Stomach smooth muscle (tissue), 2 donors: ENCODE data around the gene LIAS.

Source experiments
- H3K27ac ChIP-seq: one replicate; pipeline ENCODE4 v1.7.0; 2013; ENCODE audit warnings: mild to moderate bottlenecking, low read length, inconsistent platforms
- H3K27me3 ChIP-seq, 2 donors: one replicate each; pipeline ENCODE4 v1.7.0; 2013; ENCODE audit warnings: low read length in 2 of 2; ENCODE audit not compliant: insufficient read depth in 2 of 2, control insufficient read depth in 1 of 2
- H3K36me3 ChIP-seq, 2 donors: one replicate each; pipeline ENCODE4 v1.7.0; 2013; ENCODE audit warnings: low read length in 2 of 2; ENCODE audit not compliant: control insufficient read depth in 2 of 2, insufficient read depth in 2 of 2
- H3K4me1 ChIP-seq: one replicate; pipeline ENCODE4 v1.7.0; 2013; ENCODE audit warnings: low read length; ENCODE audit not compliant: control insufficient read depth, insufficient read depth
- H3K4me3 ChIP-seq, 2 donors: one replicate each; pipeline ENCODE4 v1.7.0; 2013; ENCODE audit warnings: low read length in 2 of 2
- H3K9ac ChIP-seq, 2 donors: one replicate each; pipeline ENCODE4 v1.7.0; 2013; ENCODE audit warnings: low read length in 2 of 2, mild to moderate bottlenecking in 1 of 2
- H3K9me3 ChIP-seq, 2 donors: one replicate each; pipeline ENCODE4 v1.7.0; 2013; ENCODE audit warnings: low read length in 2 of 2; ENCODE audit not compliant: control insufficient read depth in 2 of 2
- donor health status: healthy.
- donor health status: Pancreatic carcinoma.

LIAS gene

GRCh38 chr4:39435659-39436563 lies 22.9 kb upstream of the LIAS start:
- no peak overlapping the region for H3K9ac ChIP-seq
- no peaks in the 10 kb centered on the region for H3K27me3 ChIP-seq
- no peak overlapping the region for H3K27ac ChIP-seq
- H3K9me3 ChIP-seq, result no peaks in the 10 kb centered on the region
- H3K4me3 ChIP-seq, result no peak overlapping the region
- H3K36me3 ChIP-seq, result no peaks in the 10 kb centered on the region
- H3K4me1 ChIP-seq, result peaks cover 3% of the 10 kb centered on the region

GRCh38 chr4:39441593-39441992 lies 17.3 kb upstream of the LIAS start:
- no peak overlapping the region for H3K27ac ChIP-seq
- no peaks in the 10 kb centered on the region for H3K27me3 ChIP-seq
- no peaks in the 10 kb centered on the region for H3K9me3 ChIP-seq
- no peaks in the 10 kb centered on the region for H3K36me3 ChIP-seq
- H3K9ac ChIP-seq, result no peak overlapping the region
- H3K4me1 ChIP-seq, result peaks cover 6% of the 10 kb centered on the region
- H3K4me3 ChIP-seq, result no peak overlapping the region

- Histone ChIP-seq H3K27ac (no peak overlapping the region), H3K27me3 (no peaks in the 10 kb centered on the region), H3K36me3 (no peaks in the 10 kb centered on the region), H3K4me3 (no peak overlapping the region), H3K4me1 (peaks cover 11% of the 10 kb centered on the region), H3K9ac (no peak overlapping the region), H3K9me3 (no peaks in the 10 kb centered on the region)
These were observed 15.9 kb upstream of the LIAS start for GRCh38 chr4:39442998-39443397.

DNA sequence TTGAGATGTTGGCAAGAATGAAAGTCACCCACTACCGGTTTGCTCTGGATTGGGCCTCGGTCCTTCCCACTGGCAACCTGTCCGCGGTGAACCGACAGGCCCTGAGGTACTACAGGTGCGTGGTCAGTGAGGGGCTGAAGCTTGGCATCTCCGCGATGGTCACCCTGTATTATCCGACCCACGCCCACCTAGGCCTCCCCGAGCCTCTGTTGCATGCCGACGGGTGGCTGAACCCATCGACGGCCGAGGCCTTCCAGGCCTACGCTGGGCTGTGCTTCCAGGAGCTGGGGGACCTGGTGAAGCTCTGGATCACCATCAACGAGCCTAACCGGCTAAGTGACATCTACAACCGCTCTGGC lies 12.4 kb upstream of the LIAS start:
- Histone ChIP-seq H3K4me3 (peak overlapping the region; percentile 57 to 77), H3K27ac (no peak overlapping the region), H3K9ac (no peak overlapping the region), H3K9me3 (no peaks in the 10 kb centered on the region), H3K27me3 (no peaks in the 10 kb centered on the region), H3K4me1 (peaks cover 11% of the 10 kb centered on the region), H3K36me3 (peaks cover under 1 to 4% of the 10 kb centered on the region in 2 donors)

- H3K4me1 ChIP-seq, result peaks cover 11% of the 10 kb centered on the region
- H3K27me3 ChIP-seq, result no peaks in the 10 kb centered on the region
- peak overlapping the region; percentile 57 to 77 for H3K4me3 ChIP-seq
- H3K27ac ChIP-seq, result no peak overlapping the region
- peak overlapping the region; percentile 31 to 42 for H3K9ac ChIP-seq
- H3K36me3 ChIP-seq, result peaks cover 4% of the 10 kb centered on the region in 2 donors
- no peaks in the 10 kb centered on the region for H3K9me3 ChIP-seq
These were observed 11.8 kb upstream of the LIAS start for GRCh38 chr4:39446842-39447573.

DNA sequence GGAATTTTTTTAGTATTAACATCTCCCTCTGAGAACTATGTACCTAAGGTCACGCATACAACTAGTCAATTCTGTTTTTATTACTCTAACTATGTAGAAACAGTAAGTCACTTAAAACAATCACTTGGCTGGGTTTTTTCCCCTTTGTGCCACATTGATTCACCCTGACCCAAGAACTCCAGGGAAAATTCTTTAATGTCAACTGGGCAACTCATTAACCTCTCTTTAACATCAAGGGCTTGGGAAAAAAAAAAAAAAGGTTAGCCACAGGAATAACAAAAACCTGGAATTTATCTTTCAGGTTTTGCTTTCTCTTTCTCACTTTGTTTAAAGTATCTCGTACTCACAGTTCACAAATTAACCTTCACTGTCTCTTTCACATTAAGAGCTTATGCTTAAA lies 8.2 kb upstream of the LIAS start:
- Histone ChIP-seq H3K4me1 (peaks cover 11% of the 10 kb centered on the region), H3K27ac (no peak overlapping the region), H3K9me3 (no peaks in the 10 kb centered on the region), H3K4me3 (no peak overlapping the region), H3K36me3 (peaks cover 22 to 35% of the 10 kb centered on the region in 2 donors), H3K9ac (peak overlapping the region in 1 of 2 donors; percentile 29), H3K27me3 (no peaks in the 10 kb centered on the region)

DNA sequence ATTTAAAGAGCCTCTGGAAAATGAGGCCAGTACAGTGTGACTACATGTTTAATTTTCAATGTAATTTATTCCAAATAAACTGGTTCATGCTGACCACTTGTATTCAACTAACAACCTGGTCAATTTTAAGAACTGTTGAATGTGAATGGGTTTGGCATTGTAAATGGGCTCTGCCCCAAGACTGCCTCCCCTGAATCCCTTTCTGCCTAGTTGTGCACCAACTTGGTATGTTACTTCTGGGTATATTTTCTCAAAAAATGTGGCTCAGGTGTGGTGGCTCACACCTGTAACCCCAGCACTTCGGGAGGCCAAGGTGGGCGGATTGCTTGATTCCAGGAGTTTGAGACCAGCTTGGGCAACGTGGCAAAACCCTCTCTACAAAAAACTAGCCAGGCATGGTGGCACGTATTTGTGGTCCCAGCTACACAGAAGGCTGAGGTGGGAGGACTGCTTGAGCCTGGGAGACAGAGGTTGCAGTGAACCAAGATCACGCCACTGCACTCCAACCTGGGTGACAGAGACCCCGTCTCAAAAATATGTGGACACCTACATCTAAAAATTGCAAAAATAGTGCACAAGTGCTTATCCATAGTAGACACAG lies 7.3 kb upstream of the LIAS start:
- no peak overlapping the region for H3K9ac ChIP-seq
- peaks cover 24 to 40% of the 10 kb centered on the region in 2 donors for H3K36me3 ChIP-seq

DNA sequence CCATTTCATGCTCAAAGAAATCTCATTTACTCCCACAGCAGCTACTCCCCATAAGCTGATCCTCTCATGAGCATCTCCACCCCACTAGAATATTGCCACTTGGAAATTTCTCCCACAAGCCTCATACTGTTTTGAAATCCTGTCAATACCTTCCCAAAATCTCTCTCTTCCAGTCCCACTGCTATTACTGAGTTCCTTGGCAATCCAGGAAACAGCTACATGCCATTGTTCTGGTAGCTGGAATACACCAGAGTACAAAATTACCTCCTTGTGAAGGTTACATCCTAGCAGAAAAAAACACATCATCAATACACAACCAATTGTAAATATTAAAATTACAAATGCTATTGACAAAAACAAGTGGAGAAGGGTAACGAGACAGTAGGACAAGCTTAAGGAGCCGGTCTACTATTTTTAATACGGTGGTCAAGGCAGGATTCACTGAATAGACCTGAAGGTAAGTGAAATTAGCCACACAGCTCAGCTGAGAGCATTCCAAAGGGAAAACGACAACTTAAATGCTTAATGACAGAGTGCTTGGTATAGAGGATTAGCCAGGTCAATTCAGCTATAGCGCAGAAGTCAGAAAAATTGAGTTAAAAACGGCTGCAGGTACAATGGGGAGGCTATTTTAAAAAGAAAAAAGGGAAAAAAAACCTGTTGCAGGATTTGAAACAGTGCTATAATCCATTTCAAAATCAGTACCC lies 6.5 kb upstream of the LIAS start:
- H3K9ac ChIP-seq, result no peak overlapping the region
- H3K27me3 ChIP-seq, result no peaks in the 10 kb centered on the region
- H3K4me3 ChIP-seq, result no peak overlapping the region
- H3K36me3 ChIP-seq, result peaks cover 30 to 48% of the 10 kb centered on the region in 2 donors
- H3K4me1 ChIP-seq, result peaks cover 9% of the 10 kb centered on the region
- no peak overlapping the region for H3K27ac ChIP-seq
- H3K9me3 ChIP-seq, result no peaks in the 10 kb centered on the region

More for the DNA sequence above, 7.3 kb upstream of the LIAS start:
- H3K27ac ChIP-seq, result no peak overlapping the region
- no peaks in the 10 kb centered on the region for H3K27me3 ChIP-seq
- H3K4me1 ChIP-seq, result peaks cover 9% of the 10 kb centered on the region
- no peaks in the 10 kb centered on the region for H3K9me3 ChIP-seq
- H3K4me3 ChIP-seq, result no peak overlapping the region

DNA sequence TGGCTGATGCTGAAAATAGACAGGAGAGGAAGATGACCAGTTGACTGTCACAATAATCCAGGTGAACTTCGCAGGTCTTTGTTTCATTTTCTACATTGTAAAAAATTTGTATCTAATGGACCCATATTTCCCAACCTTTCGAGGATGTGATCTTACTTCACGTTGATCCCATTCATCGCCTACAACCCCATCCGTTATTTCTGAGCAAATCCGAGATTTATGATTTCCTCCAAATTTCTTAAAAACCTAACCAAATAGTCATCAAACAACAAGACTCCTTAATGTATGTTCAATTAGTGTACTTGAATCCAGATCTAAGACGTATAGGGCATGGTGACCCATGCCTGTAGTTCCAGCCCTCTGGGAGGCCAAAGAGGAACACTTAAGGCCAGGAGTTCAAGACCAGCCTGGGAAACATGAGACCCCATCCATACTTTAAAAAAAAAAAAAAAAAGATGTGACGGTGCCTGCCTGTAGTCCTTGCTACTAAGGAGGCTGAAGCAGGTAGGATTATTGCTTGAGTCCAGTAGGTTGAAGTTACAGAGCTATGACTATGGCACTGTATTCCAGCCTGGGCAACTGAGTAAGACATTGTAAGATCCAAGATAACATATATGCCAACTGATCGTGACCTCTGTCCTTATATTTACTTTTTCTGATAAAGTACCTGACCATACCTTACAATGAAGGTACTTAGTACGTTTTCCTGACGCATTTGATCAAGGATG lies 5.8 kb upstream of the LIAS start:
- Histone ChIP-seq H3K4me1 (peaks cover 16% of the 10 kb centered on the region), H3K27ac (no peak overlapping the region), H3K9me3 (no peaks in the 10 kb centered on the region), H3K9ac (no peak overlapping the region), H3K4me3 (no peak overlapping the region), H3K36me3 (peaks cover 30 to 52% of the 10 kb centered on the region in 2 donors), H3K27me3 (no peaks in the 10 kb centered on the region)

DNA sequence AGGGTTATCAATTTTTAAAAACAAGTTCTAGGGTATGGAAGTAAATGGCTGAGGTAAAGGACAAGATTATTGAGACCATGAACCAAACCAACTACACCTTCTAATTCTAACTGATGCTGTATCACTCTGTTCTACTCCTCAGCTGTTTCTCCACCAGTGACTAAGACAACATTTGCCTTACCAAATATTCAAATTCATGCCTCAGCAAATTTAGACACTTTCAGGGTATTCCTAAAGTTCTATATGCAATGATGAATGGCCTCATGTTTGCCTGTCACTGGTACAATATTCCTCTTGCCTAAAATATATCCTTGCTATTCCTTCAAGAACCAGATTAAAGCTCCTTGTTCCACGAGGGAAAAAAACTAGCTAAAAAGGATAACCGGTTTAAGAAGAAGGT lies 5.1 kb upstream of the LIAS start:
- Histone ChIP-seq H3K27me3 (no peaks in the 10 kb centered on the region), H3K4me3 (no peak overlapping the region), H3K9ac (no peak overlapping the region), H3K9me3 (no peaks in the 10 kb centered on the region), H3K36me3 (peaks cover 30 to 52% of the 10 kb centered on the region in 2 donors), H3K27ac (no peak overlapping the region), H3K4me1 (peaks cover 17% of the 10 kb centered on the region)
